Adrenal gland (tissue), 5 donors: Measurements from ENCODE around the gene TNIP2.

Source experiments
- CTCF ChIP-seq, 6 experiments: fragments of 450-650 bp in 4 of 6; fragments of 200-600 bp in 2 of 6; sonication (generic) in 1 of 6; IDR thresholded peaks; 1 replicate in 5 of 6; 2 replicates in 1 of 6; pipeline versions ENCODE4 v1.5.1 to v1.8.0; 2016 to 2021; ENCODE audit warnings: antibody characterized with exemption in 6 of 6, mild to moderate bottlenecking in 2 of 6, moderate library complexity in 1 of 6
- POLR2A ChIP-seq, 2 donors: fragments of 450-650 bp; IDR thresholded peaks; one replicate each; pipeline ENCODE4 v1.6.1; 2017; ENCODE audit warnings: antibody characterized with exemption in 2 of 2, mild to moderate bottlenecking in 2 of 2, moderate library complexity in 1 of 2
- donor health status: DM: no; HTN: no; CAD: no.

- TF ChIP-seq CTCF (IDR thresholded peaks at IDR 0.05) (no peak), POLR2A (IDR thresholded peaks at IDR 0.05) (no peak)
Measured at GRCh38 chr4:2691952-2692435, 64.1 kb downstream of the TNIP2 start.
